Measurements from ENCODE around the gene ANKRD44.
"Not testable (repeated sequence)": the region's sequence is repeated elsewhere in the genome, so short reads cannot be mapped to it uniquely, and the experiment has no call there.

ANKRD44 gene

DNA sequence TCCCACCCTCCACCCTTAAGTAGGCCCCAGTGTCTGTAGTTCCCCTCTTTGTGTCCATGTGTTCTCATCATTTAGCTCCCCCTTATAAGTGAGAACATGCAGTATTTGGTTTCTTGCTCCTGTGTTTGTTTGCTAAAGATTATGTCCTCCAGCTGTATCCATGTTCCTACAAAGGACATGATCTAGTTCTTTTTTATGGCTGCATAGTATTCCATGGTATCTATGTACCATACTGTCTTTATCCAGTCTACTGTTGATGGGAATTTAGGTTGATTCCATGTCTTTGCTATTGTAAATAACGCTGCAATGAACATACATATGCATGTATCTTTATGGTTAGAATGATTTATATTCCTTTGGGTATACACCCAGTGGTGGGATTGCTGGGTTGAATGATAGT lies 233.9 kb downstream of the ANKRD44 start:
- DNase-seq (ENCODE audit: low spot score): no peak

DNA sequence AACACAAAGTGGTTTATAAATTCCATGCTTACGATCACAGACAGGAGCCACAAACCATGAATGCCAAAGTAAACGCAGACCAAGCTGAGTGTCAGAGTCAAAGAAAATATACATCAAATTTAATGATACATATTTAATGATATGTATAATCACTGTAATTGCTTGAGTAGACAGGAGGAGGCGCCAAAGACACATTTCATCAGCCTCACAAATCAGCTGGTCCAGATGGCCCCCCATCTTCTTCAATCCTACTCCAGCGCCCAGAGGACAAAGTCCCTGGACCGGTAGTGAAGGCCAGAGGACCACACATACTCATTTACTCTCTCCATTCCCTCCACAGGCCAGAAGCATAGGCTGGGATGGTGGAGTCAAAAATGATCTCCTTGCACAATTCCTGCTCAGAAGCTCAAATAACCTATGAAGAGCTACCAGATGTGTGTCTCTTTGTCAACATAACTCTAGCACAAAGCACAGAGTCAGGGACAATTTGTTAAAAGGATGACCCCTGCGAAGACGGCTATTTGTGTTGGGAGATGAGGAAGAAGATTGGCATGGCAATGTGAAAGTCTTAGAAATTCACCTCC lies 234.7 kb downstream of the ANKRD44 start:
- no peak for DNase-seq (ENCODE audit: low spot score)

DNA sequence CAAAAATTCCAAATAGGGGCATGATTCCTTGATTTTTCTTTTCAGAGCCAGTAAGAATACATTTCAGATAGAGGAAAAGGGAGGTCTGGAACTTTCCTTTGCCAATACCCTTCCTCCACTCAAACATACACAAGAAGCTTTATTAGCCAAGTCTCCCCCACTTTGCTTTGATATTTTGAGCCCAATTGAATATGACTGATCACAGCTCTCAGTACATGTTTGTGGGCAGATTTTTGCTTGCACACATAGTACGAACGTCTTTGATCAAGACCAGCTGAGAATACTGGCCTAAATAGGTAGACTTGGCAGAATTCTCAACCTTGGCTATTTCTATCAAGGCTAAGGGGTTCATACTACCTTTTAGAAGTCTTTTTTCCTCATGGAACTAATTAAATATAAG lies 235.3 kb downstream of the ANKRD44 start:
- DNase-seq (ENCODE audit: low spot score): no peak

DNA sequence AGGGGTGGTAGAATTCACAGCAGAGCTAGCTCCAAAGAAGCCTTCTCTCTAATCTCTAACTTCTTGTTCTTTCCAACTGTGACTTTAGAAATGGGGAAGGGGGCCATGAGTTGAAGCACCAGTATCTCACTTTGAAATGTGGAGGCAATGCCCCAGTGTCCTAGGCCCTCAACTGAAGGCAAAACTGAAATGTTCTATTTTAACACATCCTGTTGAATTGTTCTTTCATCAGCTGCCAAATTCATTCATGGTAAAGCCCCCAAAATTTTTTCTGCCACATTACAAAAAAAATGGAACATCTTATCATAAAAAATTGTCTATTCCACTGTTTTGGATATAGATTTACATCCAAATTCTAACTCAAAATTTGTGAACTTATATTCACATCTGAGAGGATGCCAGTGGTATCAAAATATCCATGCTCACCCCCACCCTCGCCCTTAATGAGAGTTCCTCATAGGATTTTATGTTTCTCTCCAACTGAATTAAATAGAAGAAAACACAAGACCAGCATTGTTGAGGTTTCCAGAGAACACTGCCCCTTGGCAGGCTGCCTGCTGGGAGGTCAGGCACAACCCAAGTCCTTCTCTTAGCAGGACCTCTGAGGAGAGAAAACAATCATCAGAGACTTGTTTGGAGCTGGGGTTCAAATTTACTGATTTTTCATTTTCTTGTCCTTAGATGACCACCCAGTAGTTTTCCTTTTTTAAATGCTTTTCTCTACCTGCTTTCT lies 236.7 kb downstream of the ANKRD44 start:
- no peak for DNase-seq (ENCODE audit: low spot score)

DNA sequence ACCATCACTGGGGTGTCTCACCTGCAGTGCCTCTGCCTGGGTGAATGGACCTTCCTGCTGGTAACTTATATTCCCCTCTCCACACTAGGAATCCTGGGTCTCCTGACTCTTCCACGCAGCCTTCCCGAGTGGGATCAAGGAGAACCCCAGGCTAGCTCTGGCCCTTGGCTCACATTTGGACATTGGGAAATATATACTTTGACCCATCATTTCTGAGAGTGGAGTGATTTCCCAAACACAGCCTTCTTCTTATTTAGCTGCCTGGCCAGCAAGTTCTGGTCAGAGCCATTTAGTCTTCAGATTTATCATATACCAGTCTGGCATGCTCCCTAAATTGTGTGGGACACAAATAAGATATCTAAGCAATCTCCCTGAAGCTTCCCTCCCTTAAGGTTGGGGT lies 237.3 kb downstream of the ANKRD44 start:
- DNase-seq (ENCODE audit: low spot score): no peak

DNA sequence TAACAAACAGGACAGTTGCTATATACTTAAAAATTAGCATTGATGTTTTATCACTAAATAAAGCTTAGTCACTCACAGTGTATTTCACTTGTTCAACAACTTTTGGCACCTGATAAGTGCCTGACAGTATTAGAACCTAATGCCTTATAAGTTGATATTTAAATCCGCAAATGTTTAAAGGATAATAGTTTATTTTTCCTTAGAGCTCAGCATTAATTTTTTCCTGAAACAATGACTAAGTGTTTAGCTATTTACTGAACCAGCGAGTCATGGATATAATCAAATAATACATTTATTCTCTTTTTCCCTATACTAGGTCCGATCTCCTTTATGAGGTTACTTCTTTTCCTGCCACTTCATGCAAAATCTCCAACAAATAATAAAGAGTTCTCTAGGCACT lies 238.0 kb downstream of the ANKRD44 start:
- DNase-seq (ENCODE audit: low spot score): no peak

DNA sequence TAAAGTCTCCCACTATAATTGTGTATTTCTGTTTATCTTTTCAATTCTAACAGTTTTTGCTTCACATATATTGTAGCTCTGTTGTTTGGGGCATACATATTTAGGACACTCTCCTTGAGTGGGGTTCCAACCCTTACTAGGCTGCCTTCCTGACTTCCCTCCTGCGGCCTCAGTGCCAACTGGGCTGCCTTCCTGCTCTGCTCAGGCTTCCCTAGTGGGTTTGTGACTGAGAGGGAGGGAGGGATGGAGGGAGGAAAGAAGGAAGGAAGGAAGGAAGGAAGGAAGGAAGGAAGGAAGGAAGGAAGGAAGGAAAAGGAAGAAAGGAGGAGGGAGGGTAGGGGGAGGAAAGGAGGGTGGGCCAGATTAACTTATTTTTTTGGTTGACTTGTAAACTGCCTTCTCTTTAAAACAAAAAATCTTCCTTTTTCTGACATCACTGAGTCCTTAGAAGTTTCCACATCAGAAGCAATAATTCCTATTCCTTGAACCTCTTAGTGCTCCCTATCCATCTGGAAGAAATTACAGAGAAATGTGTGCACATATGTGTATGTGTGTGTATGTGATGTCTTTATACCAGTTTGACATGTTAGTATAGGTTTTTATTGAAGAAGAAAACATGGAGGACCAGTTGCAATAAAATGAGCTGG lies 238.7 kb downstream of the ANKRD44 start:
- DNase-seq (ENCODE audit: low spot score): no peak

DNA sequence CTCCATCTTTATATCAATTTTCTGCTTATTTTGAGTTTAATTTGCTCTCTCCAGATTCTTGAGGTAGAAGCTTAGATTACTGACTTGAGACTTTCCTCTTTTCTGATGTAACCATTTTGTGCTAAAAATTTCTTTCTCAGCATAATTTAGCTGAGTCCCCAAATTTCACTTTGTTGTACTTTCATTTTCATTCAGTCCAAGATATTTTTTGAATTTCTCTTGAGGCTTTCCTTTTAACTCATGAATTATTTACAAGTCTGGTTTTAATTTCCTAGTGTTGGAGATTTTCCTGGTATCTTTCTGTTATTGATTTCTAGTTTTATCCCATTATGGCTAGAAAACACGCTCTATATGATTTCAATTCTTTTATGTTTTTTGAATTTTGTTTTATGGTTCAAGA lies 239.4 kb downstream of the ANKRD44 start:
- no peak for DNase-seq (ENCODE audit: low spot score)

DNA sequence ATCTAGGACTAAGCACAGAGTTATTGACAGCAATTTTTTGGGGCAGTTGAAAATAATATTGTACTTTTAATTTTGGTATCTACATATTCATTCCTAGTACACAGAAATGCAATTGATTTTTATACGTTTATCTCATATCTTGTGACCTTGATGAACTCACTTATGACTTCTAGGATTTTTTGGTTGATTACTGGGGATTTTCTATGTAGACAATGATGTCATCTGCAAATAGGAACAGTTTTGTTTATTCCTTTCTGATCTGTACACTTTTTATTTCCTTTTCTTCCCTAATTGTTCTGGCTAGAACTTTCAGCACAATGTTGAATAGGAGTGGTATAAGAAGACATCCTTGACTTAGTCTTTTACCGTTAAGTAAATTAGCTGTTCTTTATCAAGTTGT lies 240.6 kb downstream of the ANKRD44 start:
- DNase-seq (ENCODE audit: low spot score): no peak

DNA sequence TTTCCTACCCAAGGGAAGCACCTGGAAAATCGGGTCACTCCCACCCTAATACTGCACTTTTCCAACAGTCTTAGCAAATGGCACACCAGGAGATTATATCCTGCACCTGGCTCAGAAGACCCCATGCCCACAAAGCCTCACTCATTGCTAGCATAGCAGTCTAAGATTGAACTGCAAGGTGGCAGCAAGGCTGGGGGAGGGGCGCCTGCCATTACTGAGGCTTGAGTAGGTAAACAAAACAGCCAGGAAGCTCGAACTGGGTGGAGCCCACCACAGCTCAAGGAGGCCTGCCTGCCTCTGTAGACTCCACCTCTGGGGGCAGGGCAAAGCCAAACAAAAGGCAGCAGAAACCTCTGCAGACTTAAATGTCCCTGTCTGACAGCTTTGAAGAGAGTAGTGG lies 248.0 kb downstream of the ANKRD44 start:
- not testable (repeated sequence) for DNase-seq (ENCODE audit: low spot score)

DNA sequence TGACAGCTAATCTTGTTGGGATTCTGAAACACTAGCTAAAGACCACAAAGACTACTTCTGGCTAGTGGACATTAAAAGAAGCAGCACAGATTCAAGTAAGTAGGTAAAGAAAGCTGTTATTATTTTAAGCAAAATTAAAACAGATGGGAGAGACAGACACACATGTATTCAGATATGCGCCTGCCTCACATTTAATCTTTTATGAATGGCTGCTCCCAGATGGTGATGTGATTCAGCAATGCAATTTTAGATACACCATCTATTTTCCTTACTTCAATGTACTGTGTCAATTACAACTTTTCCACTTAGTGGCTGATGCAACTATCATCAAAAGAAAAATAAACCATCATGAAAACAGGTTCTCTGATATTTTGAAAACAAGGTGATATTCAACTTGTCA lies 251.1 kb downstream of the ANKRD44 start:
- DNase-seq (ENCODE audit: low spot score): no peak

DNA sequence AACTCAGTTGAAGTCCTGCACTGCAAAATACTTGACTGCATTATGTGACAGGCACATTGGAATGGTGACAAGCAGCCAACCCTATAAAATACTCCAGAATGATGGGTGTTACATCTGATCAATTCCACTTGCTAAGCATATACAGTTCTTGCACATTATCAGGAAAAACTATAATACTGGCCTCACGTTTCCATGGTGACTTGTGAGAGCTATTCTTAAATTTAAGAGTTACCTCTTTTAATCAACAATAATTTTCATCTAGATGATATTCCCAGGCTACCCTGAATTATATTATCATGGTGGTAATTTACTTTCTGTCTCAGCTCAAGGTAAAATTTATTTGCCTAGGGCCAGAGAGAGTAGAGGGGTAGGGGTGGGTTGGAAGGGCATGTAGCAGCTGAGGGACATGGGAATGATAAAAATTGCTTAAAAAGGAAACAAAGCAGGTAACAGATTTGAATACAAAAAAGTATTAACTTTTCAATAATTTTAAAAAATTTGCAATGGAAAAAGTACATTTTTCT lies 251.7 kb downstream of the ANKRD44 start:
- no peak for DNase-seq (ENCODE audit: low spot score)

DNA sequence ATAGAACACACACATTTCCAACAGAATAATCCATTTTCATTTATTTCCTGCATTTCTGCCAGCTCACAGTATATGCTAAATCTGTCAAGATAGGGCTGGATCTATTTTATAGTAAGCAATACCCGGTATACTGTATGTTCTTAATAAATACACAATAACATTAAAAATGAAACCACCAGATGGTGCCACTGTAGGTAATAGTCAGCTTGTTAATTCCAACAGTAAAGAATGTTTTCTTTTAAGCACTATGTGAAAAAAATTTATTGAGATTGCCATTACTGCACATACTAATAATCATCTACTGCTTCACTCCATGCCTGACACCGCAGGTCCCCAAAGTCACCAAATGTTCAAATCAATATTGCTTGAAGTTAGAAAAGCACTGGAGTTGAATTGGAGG lies 252.6 kb downstream of the ANKRD44 start:
- no peak for DNase-seq (ENCODE audit: low spot score)

DNA sequence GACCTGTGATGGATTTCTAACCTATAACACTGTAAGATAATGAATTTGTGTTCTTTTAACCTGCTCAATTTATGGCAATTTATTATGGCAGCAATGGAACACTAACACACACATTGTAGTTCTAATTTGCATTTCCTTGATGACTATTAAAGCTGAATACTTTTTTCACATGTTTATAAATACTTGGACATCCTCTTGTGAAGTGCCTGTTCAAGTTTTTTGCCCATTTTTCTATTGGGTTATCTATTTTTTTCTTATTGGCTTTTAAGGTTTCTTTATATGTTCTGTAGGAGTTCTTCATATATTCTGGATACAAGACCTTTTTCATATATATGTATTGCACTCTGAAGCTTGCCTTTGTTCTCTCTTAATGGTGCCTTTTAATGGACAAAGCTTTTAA lies 255.5 kb downstream of the ANKRD44 start:
- no peak for DNase-seq (ENCODE audit: low spot score)

DNA sequence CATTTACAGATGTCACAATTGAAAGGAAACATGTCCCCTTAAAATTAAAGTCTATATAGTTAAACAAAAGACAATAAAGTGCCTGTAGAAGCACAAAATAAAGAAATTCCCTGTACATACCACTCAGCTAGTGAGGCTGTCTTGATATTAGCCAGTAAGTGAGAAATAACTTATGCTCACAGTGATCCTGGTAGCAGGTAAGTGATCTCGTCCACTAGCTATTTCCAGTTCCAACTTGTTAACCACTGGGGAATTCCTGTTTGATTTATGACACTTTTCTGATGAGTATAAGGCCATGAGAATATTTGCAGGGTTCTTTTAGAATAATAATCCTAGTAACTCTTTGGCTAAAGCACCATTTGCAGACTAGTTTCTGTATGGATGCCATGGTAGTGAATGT lies 256.1 kb downstream of the ANKRD44 start:
- DNase-seq (ENCODE audit: low spot score): no peak

DNA sequence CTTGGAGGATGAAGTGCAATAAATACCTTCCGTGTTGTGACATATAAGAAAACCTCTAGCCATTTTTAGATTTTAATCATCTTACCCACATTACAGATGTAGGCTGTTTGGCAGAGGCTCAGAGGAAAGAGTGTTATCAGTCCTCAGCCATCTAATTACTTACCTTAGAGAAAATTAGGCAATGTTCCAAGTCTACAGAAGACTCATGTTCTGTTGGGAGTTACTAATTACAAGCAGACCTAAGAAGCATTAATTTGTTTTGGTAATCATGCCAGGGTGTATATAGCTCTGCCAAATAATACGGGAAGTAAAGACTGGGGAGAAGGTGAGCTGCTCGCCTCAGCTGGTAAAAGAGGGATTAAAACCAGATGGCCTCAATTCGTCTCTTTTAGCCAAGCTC lies 258.2 kb downstream of the ANKRD44 start:
- no peak for DNase-seq (ENCODE audit: low spot score)

DNA sequence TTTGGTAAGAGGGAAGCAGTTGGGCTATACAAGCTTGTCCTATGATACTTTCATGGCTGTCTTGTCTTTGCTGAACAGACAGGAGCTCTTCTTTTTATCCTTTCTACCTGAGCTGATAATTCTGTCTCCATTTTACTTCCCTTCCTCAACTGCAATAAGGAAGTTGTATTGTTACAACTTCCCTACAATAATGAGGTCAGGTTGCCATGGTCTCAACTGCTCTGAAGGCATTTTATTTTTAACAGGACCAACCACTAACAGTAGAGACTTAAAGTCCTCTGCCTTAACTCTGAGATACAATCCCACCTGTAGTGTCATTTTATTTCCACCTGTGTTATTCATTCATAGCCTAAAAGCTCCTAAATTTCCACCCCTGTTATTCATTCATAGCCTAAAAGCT lies 265.5 kb downstream of the ANKRD44 start:
- no peak for DNase-seq (ENCODE audit: low spot score)

DNA sequence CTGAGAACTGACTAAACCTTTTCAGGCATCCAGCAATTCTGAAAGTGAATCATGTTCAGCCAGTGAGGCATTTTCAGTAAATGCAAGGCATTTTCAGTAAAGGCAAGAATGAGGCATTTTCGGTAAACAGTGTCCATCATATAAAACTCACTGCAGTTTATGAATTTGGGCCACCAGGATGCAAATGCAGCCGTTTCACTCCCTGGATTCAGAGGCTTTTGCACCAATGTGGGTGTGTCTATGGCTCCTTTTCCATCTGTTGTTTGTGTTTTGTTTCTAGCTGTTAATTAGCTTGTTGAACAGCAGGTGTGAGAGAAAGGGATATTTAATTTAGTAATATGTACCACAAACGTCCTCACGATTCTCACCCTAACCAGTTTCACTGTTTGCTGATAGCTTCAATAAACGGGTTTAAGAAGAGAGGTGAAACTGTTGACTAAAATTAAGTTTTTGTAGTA lies 267.8 kb downstream of the ANKRD44 start:
- DNase-seq (ENCODE audit: low spot score): no peak

DNA sequence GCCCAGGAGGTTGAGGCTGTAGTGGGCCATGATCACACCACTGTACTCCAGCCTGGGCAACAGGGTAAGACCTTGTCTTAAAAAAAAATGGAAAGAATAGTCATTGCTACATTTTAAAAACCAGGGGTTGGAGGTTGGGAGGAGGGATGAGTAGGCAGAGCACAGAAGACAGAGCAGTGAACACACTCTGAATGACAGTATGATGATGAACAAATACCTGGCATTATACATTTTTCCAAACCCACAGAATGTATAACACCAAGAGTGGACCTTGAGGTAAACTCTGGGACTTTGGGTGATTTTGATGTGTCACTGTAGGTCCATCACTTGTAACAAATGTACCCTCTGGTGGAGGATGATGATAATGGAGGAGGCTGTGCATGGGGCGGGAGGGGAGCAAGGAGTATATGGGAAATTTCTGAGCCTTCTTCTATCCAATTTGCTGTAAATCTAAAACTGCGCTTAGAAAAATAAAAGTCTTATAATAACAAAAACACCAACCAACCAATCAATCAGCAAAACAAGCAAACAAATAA lies 272.6 kb downstream of the ANKRD44 start:
- DNase-seq (ENCODE audit: low spot score): no peak

DNA sequence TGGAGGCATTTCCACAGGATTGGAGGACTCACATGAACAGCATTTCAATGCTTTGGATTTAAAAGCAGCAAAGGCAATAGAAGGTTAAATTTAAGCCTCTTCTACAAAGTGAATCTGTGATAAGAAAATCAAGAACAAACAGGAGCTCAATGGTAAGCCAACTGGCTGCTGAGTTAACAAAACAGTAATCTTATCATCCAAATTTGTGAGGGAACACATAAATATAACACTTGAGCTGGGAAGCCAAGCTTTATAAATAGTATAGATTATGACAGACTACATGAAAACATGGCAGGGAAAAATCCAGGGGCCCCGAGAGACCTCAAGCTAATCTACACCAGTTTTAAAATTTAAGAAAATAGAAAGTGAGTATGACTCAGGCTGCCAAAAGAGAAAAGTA lies 275.6 kb downstream of the ANKRD44 start:
- DNase-seq (ENCODE audit: low spot score): no peak

DNA sequence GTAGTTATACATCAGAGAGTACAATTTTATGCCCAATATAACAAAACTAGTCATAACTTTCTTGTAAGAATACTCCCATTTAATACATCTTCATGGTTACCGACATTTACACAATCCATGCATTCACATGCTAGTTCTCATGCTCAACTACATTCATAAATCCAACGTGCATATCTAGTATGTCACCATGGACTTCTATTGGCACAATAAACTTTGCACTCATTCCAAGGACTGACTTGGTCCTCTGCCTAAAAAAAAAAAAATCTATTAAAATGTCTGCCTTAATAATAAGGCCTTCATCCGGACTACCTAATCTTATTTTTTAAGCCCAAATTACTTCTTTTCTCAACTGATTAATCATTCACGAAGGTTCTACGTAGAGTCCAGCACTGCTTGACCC lies 276.3 kb downstream of the ANKRD44 start:
- DNase-seq (ENCODE audit: low spot score): no peak

DNA sequence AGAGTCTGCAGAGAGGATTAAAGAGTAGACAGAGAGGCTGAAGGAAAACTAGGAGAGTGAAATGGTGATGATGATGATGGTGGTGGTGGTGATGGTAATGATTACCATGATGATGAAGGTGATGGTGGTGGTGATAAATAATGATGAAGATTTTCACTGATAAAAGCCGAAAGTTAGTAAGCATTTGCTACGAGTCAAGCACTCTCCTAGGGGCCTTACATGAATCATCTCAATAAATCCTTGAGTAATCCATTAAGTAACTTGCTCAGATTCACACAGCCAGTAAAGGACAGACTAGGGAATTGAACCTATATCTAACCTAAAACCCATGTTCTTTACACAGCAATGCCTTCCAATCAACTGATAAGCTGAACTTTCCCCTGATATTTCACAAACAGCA lies 277.4 kb downstream of the ANKRD44 start:
- no peak for DNase-seq (ENCODE audit: low spot score)

DNA sequence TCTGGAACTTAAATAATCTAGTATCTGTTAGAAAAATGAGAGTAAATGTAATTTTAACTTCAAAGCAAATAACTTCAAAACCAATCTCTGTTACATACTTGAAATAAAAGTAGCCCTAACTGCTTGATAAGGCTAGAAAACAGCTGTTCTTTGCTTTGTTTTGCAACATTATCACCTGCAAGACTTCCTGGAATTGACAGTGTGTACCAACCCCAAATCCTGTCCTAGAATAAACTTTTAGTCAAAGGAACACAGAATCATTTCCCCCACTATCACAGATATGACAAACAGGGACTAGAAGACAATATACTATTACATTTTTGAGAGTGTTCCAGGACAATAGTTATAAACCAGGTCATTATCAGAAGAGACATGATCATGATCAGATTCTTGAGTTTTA lies 278.8 kb downstream of the ANKRD44 start:
- DNase-seq (ENCODE audit: low spot score): no peak

Measured in AG08395 (cell line).